ENCODE measurements around the gene CCDC57. TPM values are rescaled to one million over a fixed set of nuclear protein-coding genes. Genes with fewer than 3 reads are reported as not detected.

CCDC57 gene
- total RNA-seq, 1 experiment from 2014 or later, result 69.9 TPM

DNA sequence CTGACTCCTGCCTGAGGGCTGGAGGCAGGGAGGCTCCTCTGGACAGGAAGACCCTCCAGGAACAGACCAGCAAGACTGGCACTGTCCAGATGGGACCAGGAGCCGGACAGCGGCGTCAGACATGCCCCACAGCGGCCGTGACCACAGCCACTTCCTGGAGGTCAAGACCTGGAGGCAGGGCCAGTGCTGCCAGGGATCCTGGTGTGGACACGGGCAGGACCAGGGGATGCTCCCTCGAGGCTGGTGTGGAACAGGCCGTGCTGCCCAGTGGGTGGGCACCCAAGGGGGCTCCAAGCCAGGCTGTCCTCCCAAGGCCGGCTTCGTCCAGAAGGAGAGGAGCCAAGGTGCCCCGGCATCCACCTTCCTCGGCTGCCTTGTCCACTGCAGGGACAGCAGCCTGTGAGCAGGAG, 4.5 kb upstream of the CCDC57 start:
- CTCF ChIA-PET, result no interaction called here
- peaks cover 50% of the 10 kb centered on the region for H3K36me3 Mint-ChIP-seq (ENCODE audit: insufficient read depth, unreplicated experiment)
- H3K27ac Mint-ChIP-seq (ENCODE audit: unreplicated experiment), result peak overlapping the region; percentile 72
- intact Hi-C loops (cut with micrococcal nuclease; ENCODE audit: unreplicated experiment), result no loop called here
- no peaks in the 10 kb centered on the region for H3K27me3 Mint-ChIP-seq (ENCODE audit: unreplicated experiment)
- TF ChIP-seq, protein P1, sequence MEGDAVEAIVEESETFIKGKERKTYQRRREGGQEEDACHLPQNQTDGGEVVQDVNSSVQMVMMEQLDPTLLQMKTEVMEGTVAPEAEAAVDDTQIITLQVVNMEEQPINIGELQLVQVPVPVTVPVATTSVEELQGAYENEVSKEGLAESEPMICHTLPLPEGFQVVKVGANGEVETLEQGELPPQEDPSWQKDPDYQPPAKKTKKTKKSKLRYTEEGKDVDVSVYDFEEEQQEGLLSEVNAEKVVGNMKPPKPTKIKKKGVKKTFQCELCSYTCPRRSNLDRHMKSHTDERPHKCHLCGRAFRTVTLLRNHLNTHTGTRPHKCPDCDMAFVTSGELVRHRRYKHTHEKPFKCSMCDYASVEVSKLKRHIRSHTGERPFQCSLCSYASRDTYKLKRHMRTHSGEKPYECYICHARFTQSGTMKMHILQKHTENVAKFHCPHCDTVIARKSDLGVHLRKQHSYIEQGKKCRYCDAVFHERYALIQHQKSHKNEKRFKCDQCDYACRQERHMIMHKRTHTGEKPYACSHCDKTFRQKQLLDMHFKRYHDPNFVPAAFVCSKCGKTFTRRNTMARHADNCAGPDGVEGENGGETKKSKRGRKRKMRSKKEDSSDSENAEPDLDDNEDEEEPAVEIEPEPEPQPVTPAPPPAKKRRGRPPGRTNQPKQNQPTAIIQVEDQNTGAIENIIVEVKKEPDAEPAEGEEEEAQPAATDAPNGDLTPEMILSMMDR (IDR thresholded peaks at IDR 0.05; ENCODE audit: unreplicated experiment), result no peak
- H3K9me3 Mint-ChIP-seq (ENCODE audit: low read depth, unreplicated experiment), result no peaks in the 10 kb centered on the region
- DNase-seq, result no peak
- BruUV-seq (replicated peaks), result no TSS peak
- H3K4me3 Mint-ChIP-seq (ENCODE audit: low read depth, unreplicated experiment), result peak overlapping the region; percentile 19
- peaks cover 46% of the 10 kb centered on the region for H3K4me1 Mint-ChIP-seq (ENCODE audit: low read depth, unreplicated experiment)

DNA sequence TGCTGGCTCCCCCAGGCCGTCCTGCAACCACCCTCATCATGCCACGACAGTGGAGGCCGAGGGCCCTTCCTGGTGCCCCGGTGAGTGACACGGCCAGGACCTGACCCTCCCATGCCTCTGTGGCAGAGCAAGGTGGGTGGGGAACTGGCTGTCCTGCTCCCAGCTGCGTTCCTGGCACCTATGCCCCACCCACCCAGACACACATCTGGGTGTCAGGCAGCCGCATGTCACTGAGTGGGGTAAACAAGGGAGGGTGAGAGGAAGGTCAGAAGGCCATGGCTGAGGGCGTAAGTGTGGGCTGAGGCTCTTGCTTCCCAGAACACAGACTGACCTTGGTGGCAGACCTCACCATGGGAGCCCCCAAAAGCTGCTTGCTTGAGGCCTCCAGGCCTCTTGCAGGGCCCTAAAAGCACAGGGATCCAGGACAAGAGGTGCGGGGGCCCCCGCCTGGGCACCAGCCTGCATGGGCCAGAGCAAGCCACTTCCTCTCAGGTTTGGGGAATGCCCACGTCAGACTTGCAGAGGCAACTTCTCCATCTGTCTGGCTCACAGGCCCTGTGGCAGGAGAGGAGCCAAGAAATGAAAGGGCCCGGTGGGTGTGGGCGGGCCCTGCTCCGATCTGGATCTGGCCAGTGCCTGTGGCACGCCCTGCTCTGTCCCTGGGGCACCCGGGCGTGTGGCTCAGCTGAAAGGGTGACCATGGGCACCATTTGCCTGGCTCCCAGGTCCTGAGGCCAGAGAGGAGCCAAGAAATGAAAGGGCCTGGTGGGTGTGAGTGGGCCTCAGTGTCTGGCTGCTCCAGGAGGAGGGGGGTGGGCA, 3.9 kb upstream of the CCDC57 start:
- CTCF ChIA-PET, result interaction anchor here (0.7 kb wide), 1 partner anchor 620 kb away, joined by 3 read pairs; no protein-coding TSS in a partner anchor

DNA sequence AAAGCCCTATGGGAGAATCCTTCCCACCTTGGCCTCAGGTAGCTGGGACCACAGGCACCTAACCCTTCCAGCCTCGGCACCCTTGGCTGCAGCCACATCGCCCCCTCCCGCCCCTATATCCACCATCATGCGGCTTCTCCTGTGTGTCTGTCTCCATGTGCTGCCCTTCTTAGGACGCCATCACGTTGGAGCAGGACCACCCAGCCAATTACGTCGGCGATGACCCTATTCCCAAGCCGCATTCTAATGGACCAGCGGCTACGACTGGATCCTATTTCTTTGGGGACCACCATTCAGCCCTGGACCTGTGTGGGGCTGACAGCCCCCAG, 3.3 kb upstream of the CCDC57 start:
- H3K36me3 Mint-ChIP-seq (ENCODE audit: insufficient read depth, unreplicated experiment), result peaks cover 52% of the 10 kb centered on the region
- DNase-seq, result no peak
- no peaks in the 10 kb centered on the region for H3K9me3 Mint-ChIP-seq (ENCODE audit: low read depth, unreplicated experiment)
- TF ChIP-seq, protein P1 (IDR thresholded peaks at IDR 0.05; ENCODE audit: unreplicated experiment), result no peak
- CTCF ChIA-PET, result interaction anchor here (0.7 kb wide), 1 partner anchor 621 kb away, joined by 3 read pairs; no protein-coding TSS in a partner anchor
- intact Hi-C loops (cut with micrococcal nuclease; ENCODE audit: unreplicated experiment), result no loop called here
- H3K27me3 Mint-ChIP-seq (ENCODE audit: unreplicated experiment), result no peaks in the 10 kb centered on the region
- BruUV-seq (replicated peaks), result no TSS peak
- peaks cover 39% of the 10 kb centered on the region for H3K4me1 Mint-ChIP-seq (ENCODE audit: low read depth, unreplicated experiment)
- H3K27ac Mint-ChIP-seq (ENCODE audit: unreplicated experiment), result peak overlapping the region; percentile 72
- peak overlapping the region; percentile 19 for H3K4me3 Mint-ChIP-seq (ENCODE audit: low read depth, unreplicated experiment)

More for the DNA sequence above, 3.9 kb upstream of the CCDC57 start:
- Mint-ChIP-seq H3K27ac (ENCODE audit: unreplicated experiment) (peak overlapping the region; percentile 72), H3K4me3 (ENCODE audit: low read depth, unreplicated experiment) (peak overlapping the region; percentile 19), H3K27me3 (ENCODE audit: unreplicated experiment) (no peaks in the 10 kb centered on the region), H3K4me1 (ENCODE audit: low read depth, unreplicated experiment) (peaks cover 43% of the 10 kb centered on the region), H3K9me3 (ENCODE audit: low read depth, unreplicated experiment) (no peaks in the 10 kb centered on the region), H3K36me3 (ENCODE audit: insufficient read depth, unreplicated experiment) (peaks cover 52% of the 10 kb centered on the region)
- intact Hi-C loops (cut with micrococcal nuclease; ENCODE audit: unreplicated experiment), result no loop called here
- BruUV-seq (replicated peaks), result no TSS peak
- TF ChIP-seq, protein P1 (IDR thresholded peaks at IDR 0.05; ENCODE audit: unreplicated experiment), result no peak
- DNase-seq, result peak; percentile 80

DNA sequence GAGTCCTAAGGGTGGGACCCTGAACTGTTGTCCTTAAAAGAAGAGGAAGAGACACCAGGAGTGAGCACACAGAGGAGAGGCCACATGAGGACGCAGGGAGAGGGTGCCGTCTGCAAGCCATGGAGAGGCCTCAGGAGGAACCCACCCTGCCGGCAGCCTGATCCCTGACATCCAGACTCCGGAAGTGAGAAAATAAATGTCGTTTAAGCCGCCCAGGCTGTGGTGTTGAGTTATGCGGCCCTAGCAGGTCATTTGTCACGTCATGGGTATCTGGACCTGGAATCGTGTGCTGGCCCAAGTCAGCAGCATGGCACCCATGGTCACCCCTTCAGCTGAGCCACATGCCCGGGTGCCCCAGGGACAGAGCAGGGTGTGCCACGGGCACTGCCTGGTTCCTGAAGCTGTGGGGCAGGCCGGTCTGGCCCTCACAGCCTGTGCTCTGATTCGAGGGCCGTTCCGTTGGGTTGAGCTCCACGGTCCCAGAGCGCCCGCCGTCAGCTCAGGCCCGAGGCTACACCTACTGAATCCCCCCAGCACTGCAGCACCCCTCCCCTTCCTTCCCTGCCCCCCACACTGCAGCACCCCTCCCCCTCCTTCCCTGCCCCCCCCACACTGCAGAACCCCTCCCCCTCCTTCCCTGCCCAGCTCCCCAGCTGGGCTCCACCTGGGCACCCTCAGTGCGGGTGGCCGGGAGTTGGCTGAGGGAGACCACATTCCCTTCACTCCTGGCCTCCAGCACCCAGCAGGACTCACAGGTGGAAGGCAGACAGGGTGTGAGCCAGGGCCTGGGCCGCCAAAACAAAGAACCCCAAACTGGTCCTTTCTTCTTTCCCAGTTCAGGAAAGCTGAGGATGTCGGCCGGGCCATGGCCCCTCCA, 2.7 kb upstream of the CCDC57 start:
- peaks cover 52% of the 10 kb centered on the region for H3K36me3 Mint-ChIP-seq (ENCODE audit: insufficient read depth, unreplicated experiment)
- peak overlapping the region; percentile 72 for H3K27ac Mint-ChIP-seq (ENCODE audit: unreplicated experiment)
- no TSS peak for BruUV-seq (replicated peaks)
- TF ChIP-seq, protein P1 (IDR thresholded peaks at IDR 0.05; ENCODE audit: unreplicated experiment), result no peak
- no peak for DNase-seq
- no peak overlapping the region for H3K4me3 Mint-ChIP-seq (ENCODE audit: low read depth, unreplicated experiment)
- peaks cover 39% of the 10 kb centered on the region for H3K4me1 Mint-ChIP-seq (ENCODE audit: low read depth, unreplicated experiment)
- no peaks in the 10 kb centered on the region for H3K27me3 Mint-ChIP-seq (ENCODE audit: unreplicated experiment)
- CTCF ChIA-PET, result no interaction called here
- H3K9me3 Mint-ChIP-seq (ENCODE audit: low read depth, unreplicated experiment), result no peaks in the 10 kb centered on the region
- intact Hi-C loops (cut with micrococcal nuclease; ENCODE audit: unreplicated experiment), result no loop called here

Data from Calu3 (cell line).